Retinal pigment epithelial cell (primary cell): ENCODE measurements around the gene PTBP3.

Source experiments
- DNase-seq: peaks from one replicate; pipeline ENCODE4 v3.0.0-alpha.2; 2010; ENCODE audit warnings: low read depth
- H3K4me3 ChIP-seq: 2 replicates; pipeline ENCODE4 v1.5.1; 2011; ENCODE audit warnings: mild to moderate bottlenecking, low read length, control low read depth, moderate library complexity
- CTCF ChIP-seq: conservative IDR thresholded peaks from 2 replicates; pipeline ENCODE4 v1.5.1; 2011; ENCODE audit warnings: low read depth, low read length, control low read depth, inconsistent platforms

The PTBP3 gene

GRCh38 chr9:112322701-112323377 lies 10.6 kb downstream of the PTBP3 start:
- DNase-seq = no peak
- no peak for TF ChIP-seq CTCF
- no peak overlapping the region for H3K4me3 ChIP-seq

GRCh38 chr9:112316258-112316943 lies 17.0 kb downstream of the PTBP3 start:
- TF ChIP-seq CTCF = no peak
- H3K4me3 ChIP-seq = no peak overlapping the region
- no peak for DNase-seq

- no peak overlapping the region for H3K4me3 ChIP-seq
- TF ChIP-seq CTCF = no peak
- no peak for DNase-seq
Observed at GRCh38 chr9:112315331-112316257, 17.8 kb downstream of the PTBP3 start.

- no peak for TF ChIP-seq CTCF
- no peak for DNase-seq
- H3K4me3 ChIP-seq = no peak overlapping the region
Observed at GRCh38 chr9:112312139-112312538, 21.3 kb downstream of the PTBP3 start.

- TF ChIP-seq CTCF = no peak
- DNase-seq = no peak
- H3K4me3 ChIP-seq = no peak overlapping the region
Observed at GRCh38 chr9:112311497-112311896, 21.9 kb downstream of the PTBP3 start.

GRCh38 chr9:112310826-112311225 lies 22.6 kb downstream of the PTBP3 start:
- TF ChIP-seq CTCF = no peak
- H3K4me3 ChIP-seq = no peak overlapping the region
- no peak for DNase-seq
